TTC549 (cell line): ENCODE results near the gene NGB.

Experiments
- FAIRE-seq: peaks from 2 replicates; lab custom pipeline; 2012; peaks lifted over from hg19 to GRCh38; lab: Jason Lieb, UNC

NGB gene

GRCh38 chr14:77264466-77265186, 6.4 kb downstream of the NGB start:
- no peak for FAIRE-seq

- FAIRE-seq = no peak
Measured at GRCh38 chr14:77260631-77261030, 10.4 kb downstream of the NGB start.

- FAIRE-seq = no peak
Measured at GRCh38 chr14:77260199-77260598, 10.8 kb downstream of the NGB start.

DNA sequence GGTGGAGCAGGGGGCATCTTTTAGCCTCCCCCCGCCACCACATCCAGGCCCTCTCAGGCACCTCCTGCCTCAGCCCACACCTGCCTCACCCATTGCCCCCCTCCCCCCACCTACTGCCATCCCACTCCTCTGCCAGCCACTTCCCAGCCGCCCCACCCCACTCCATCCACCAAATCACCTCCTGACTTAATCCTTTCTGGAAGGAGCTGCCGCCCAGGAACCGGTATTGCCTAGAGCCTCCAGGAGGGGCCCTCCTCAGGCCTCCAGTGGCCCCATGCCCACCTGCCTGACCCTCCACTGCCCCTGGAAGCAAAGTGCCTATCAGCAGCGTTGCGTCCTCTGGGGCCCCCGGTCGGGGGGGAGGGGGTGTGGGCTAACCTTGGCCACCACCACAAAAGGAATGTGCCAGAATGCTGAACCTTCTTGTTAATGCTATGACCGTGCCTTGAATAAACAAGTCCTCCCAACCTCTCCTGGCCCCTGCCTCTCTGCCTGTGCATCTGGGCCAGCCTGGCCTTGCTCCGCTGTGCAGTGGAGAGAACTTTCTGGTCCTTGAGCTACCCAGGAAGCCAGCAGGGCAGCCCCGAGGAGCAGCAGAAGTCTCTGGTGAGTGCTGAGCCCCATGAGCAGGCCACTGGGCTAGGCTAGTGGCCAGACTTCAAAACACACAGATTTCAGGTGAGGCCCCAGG, 11.8 kb downstream of the NGB start:
- FAIRE-seq = no peak

GRCh38 chr14:77258566-77258965, 12.4 kb downstream of the NGB start:
- no peak for FAIRE-seq

- no peak for FAIRE-seq
Measured at GRCh38 chr14:77257700-77258099, 13.3 kb downstream of the NGB start.

DNA sequence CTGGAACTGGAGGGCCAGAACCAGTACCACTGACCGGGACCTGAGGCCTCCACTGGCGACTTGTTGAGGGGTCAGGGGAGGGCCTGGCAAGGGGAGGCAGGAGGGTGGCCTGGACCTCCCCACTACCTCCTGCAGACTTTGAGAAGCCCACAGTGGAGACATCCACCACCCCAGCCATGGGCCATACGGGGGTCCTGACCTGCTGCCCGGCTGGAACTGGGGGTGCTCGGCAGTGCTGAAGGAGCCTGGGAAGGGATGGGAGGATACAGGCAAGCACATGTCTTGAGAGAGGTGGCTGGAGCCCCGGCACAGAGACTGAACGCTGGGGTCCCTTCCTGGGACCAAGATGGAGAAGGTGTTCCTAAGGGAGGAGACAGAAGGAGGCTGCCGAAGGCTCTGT, 14.3 kb downstream of the NGB start:
- no peak for FAIRE-seq

- no peak for FAIRE-seq
Measured at GRCh38 chr14:77253333-77254190, 17.4 kb downstream of the NGB start.

GRCh38 chr14:77251870-77252269, 19.1 kb downstream of the NGB start:
- FAIRE-seq = no peak

GRCh38 chr14:77250927-77251326, 20.1 kb downstream of the NGB start:
- FAIRE-seq = no peak

DNA sequence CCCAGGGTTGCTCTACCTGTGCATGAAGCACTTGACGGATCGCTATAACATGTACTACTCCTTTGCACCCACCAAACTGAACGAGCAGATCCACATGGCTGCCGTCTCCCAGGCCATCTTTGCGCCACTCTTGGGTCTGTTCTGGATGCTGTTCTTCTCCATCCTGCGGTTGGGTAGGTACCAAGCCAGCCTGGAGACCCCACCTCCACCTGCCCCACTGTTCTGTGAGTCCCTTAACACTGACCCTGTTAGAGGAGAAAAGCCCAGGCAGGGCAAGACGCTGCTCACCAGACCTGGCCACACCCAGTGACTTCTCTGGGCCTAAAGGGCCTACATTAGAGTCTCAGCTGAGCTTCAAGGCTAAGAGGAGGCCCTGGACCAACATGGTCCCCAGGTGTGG, 21.7 kb downstream of the NGB start:
- FAIRE-seq = no peak

DNA sequence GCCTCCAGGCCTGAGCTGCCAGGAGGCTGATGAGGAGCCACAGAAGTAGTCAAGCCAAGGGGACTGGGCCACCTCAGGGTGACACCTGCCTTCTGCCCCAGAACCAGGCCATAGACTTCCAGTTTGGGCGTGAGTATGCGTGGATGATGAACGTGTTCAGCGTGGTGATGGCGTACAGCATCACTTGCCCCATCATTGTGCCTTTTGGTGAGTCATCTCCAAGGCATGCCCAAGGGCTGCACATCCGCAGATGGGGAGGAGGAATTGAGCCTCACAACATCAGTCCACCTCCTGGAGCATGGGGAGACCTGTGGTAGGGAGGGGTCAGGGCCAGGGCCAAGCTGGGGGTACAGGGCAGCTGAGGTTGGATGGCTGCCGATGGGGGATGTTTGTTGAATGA, 22.3 kb downstream of the NGB start:
- no peak for FAIRE-seq

DNA sequence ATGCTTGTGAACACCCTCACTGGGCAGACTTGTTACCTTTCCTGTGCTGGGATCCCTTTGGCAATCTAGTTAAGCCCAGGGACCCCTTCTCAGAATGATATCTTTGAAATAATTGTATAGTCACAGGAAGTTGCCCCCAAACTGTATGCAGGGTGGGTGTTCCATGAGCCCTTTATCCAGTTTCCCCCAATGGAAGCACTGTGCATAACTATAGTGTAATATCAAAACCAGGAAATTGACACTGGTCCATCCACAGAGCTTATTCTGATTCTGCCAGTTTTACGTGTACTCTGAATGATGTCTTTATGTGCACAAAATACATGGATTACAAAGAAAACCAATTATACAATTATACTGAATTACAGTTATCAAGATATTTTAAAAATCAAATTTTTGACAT, 24.2 kb downstream of the NGB start:
- FAIRE-seq = no peak

DNA sequence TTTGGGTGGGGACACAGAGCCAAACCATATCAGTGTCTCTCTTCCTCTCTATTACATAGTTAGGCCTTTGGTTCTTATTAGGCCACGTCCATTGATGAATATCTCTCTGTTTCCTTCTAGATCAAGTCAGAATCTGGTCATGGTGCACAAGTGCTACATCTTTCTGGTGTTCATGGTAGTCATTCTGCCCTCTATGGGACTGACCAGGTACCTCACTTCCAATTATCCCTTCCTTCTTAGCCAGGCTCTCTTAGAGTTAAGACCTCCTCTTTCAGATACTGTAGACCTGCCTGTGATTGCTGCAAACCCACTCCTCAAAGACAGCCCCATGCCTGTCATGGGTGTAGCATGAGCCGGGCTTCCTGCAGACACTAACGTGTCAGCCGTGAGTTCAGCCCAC, 25.2 kb downstream of the NGB start:
- no peak for FAIRE-seq

- no peak for FAIRE-seq
Measured at GRCh38 chr14:77243853-77244252, 27.2 kb downstream of the NGB start.

GRCh38 chr14:77242752-77243151, 28.3 kb downstream of the NGB start:
- FAIRE-seq = no peak

DNA sequence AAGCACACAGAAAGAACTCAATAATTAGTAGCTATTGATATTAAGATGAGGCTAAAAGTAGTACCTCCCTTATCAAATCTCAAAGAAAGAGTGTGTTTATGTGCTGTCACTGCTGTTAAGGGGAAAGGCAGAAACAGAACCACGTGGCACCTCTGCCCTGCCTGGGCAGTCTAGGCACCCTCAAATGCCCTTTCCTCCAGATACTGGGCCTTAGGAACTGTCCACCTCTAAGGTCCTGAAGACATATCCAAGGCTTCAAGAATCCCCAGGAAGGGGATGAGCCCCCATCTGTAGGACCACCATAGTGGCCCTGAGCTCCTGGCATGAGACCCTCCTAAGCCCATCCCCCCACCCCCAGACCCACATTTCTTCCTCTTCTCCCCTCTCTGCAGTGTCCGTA, 29.1 kb downstream of the NGB start:
- no peak for FAIRE-seq

DNA sequence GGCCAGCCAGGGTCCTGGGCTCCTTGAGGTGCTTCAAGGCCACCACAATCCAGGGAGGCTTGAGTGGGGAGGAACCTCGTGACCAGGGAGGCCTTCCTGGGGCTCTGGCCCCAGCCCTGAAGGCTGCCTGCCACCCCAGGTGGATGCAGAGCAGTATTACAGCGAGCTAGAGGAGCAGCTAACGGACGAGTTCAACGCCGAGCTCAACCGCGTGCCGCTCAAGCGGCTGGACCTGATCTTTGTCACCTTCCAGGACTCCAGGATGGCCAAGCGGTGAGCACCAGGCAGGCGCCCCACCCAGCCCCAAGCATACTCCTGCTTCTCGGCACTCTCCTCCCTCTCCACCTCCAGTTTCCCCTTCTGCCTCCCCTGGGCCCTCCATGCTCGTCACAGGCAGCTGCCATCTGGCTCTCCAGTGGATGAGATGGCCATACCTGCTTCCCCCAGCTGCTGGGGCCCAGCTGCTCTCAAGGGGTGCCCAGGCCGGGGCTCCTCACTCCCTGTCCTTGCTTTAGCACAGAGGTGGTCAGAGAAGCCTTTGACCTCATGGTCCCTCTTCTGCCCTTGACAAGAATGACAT, 30.6 kb downstream of the NGB start:
- FAIRE-seq = no peak

DNA sequence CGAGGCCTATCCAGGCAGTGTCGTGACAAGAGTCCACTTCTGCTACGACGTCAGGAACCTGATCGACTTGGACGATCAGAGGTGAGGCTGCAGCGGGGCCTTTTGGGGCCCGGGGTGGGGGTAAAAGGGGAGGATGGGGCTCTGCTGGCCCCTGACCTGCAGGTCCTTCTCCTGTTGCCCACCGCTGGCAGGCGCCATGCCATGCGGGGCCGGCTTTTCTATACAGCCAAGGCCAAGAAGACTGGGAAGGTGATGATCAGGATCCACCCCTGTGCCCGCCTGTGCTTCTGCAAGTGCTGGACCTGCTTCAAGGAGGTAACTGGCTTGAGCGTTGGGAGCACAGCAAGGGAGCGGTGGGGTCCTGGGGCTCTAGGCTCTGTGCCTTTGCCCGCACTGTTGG, 31.6 kb downstream of the NGB start:
- FAIRE-seq = no peak

GRCh38 chr14:77238996-77239395, 32.0 kb downstream of the NGB start:
- no peak for FAIRE-seq

GRCh38 chr14:77238356-77238755, 32.6 kb downstream of the NGB start:
- FAIRE-seq = no peak

DNA sequence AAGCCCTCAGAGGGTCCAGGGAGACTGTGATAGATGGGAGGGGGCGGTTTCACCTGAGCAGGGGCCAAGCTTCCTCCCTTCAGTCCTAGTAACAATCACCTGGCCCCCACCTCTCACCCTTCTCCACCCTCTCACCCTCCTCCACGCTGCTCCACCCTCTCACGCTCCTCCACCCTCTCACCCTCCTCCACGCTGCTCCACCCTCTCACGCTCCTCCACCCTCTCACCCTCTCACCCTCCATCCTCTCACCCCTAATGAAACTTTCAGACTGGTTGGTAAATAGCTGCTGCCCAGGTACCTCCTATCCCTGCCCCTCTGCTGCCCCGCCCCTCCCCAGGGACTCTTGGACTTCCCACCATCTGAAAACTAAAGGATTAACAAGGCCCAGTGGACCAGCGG, 34.2 kb downstream of the NGB start:
- FAIRE-seq = no peak

DNA sequence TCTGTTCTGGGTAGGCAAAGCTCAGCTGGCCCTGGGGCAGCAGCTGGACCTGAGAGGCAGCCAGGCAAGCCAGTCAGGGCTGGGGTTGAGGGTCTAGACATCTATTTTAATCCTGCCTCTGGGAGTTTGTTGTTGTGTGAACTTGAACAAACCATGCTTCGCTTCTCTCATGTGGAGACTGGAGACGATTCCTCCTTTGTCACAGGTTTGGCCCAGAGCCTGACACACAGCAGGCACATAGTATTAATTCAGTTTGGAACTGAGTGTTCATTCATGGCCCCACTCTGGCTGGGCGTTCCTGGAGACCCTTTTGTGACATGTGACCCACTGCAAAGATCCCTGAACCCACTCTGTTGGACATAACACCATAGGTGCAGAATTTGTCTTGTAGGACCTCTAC, 39.3 kb downstream of the NGB start:
- no peak for FAIRE-seq
